ENCODE data around the gene EPHB2. TPM values are rescaled to one million over a fixed set of nuclear protein-coding genes. Genes with fewer than 3 reads are reported as not detected.

The EPHB2 gene
- total RNA-seq, 2 experiments from 2014 or later = 0.08 TPM; not detected in 1

DNA sequence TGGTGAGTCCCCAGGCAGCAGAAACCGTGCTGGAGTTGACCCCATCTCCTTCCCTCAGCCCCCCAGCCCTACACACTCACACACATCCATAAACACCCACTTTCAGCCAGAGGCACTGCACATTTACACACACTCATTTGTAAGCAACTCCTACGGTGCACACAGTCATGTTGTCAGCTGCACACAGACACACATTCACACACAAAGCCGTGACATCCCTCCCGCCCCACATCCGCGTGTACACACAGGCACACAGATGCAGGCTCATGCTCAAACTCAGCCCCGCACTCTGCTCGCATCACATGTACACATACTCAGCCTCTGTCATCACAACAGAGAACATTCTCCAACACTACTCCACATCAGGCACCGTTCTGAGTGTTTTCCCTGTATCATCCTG, 214.5 kb downstream of the EPHB2 start:
- Mint-ChIP-seq H3K9me3 (no peaks in the 10 kb centered on the region), H3K36me3 (ENCODE audit: low read depth) (no peaks in the 10 kb centered on the region), H3K4me1 (ENCODE audit: low read depth) (no peaks in the 10 kb centered on the region), H3K27me3 (peaks cover 38% of the 10 kb centered on the region), H3K27ac (no peak overlapping the region), H3K4me3 (no peak overlapping the region)
- ATAC-seq (ENCODE audit: poor library complexity) = no peak
- intact Hi-C loops (cut with DNase I, micrococcal nuclease) = no loop called here
- H3K4me3 ChIP-seq (ENCODE audit: low read length) = no peak overlapping the region
- TF ChIP-seq, protein P1, sequence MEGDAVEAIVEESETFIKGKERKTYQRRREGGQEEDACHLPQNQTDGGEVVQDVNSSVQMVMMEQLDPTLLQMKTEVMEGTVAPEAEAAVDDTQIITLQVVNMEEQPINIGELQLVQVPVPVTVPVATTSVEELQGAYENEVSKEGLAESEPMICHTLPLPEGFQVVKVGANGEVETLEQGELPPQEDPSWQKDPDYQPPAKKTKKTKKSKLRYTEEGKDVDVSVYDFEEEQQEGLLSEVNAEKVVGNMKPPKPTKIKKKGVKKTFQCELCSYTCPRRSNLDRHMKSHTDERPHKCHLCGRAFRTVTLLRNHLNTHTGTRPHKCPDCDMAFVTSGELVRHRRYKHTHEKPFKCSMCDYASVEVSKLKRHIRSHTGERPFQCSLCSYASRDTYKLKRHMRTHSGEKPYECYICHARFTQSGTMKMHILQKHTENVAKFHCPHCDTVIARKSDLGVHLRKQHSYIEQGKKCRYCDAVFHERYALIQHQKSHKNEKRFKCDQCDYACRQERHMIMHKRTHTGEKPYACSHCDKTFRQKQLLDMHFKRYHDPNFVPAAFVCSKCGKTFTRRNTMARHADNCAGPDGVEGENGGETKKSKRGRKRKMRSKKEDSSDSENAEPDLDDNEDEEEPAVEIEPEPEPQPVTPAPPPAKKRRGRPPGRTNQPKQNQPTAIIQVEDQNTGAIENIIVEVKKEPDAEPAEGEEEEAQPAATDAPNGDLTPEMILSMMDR (IDR thresholded peaks at IDR 0.05) = no peak
- no peak overlapping the region for H3K27ac ChIP-seq (ENCODE audit: low read depth in 1 of 2, low read length in 2 of 2)
- POLR2A ChIA-PET = interaction anchor here (0.7 kb wide), 1 partner anchor 48 kb away, joined by 3 read pairs; no protein-coding TSS in a partner anchor
- H3K36me3 ChIP-seq (ENCODE audit: insufficient read depth, low read length) = no peaks in the 10 kb centered on the region
- no peak for DNase-seq
- H3K27me3 ChIP-seq (ENCODE audit: control insufficient read depth in 1 of 2, insufficient read depth in 2 of 2, low read length in 2 of 2) = peaks cover 0 to 3% of the 10 kb centered on the region in 2 experiments
- H3K4me1 ChIP-seq (ENCODE audit: insufficient read depth, low read length) = no peaks in the 10 kb centered on the region
- CTCF ChIA-PET = no interaction called here
- H3K9me3 ChIP-seq (ENCODE audit: control insufficient read depth in 1 of 2, insufficient read depth in 1 of 2, low read length in 2 of 2) = peaks cover 0 to 4% of the 10 kb centered on the region in 2 experiments

DNA sequence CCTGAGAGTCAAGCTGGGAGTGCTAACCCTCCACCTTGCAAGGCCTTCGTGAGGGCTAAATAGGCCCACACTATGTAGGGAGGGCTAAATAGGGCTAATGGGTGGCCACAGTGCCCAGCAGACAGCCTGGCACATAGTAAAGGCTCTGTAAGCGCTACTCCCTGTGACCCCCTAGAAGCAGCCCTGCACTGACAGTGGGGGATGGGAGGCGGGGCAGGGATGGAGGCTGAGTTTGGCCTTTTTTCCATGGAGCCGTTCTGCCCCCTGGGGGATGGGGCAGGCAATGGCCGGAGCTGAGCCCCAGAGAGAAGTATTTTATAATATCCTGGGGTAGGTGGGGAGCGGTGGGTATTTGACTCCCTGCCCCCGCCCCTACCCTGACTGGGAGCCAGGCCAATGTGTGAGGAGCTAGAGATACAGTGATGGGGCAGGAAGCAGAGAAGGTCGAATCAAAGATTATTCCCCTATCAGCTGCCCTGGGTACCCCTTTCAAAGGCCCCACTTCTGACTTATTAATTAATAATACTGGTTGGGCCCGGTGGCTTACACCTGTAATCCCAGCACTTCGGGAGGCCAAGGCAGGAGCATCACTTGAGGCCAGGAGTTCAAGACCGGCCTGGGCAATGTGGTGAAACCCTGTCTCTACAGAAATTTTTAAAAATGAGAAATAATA, 219.7 kb downstream of the EPHB2 start:
- Histone ChIP-seq H3K9me3 (ENCODE audit: control insufficient read depth in 1 of 2, insufficient read depth in 1 of 2, low read length in 2 of 2) (peaks cover 0 to 4% of the 10 kb centered on the region in 2 experiments), H3K27ac (ENCODE audit: low read depth in 1 of 2, low read length in 2 of 2) (no peak overlapping the region), H3K27me3 (ENCODE audit: control insufficient read depth in 1 of 2, insufficient read depth in 2 of 2, low read length in 2 of 2) (peaks cover 0 to 3% of the 10 kb centered on the region in 2 experiments), H3K4me3 (ENCODE audit: low read length) (no peak overlapping the region), H3K36me3 (ENCODE audit: insufficient read depth, low read length) (no peaks in the 10 kb centered on the region), H3K4me1 (ENCODE audit: insufficient read depth, low read length) (no peaks in the 10 kb centered on the region)
- Mint-ChIP-seq H3K4me3 (no peak overlapping the region), H3K9me3 (no peaks in the 10 kb centered on the region), H3K27ac (no peak overlapping the region), H3K36me3 (ENCODE audit: low read depth) (no peaks in the 10 kb centered on the region), H3K4me1 (ENCODE audit: low read depth) (no peaks in the 10 kb centered on the region), H3K27me3 (peaks cover 29% of the 10 kb centered on the region)
- ATAC-seq (ENCODE audit: poor library complexity) (no peak), DNase-seq (peak in 4 of 14 experiments; percentile 3 to 30 (median 14))
- CTCF ChIA-PET = interaction anchor here (1.7 kb wide), 1 partner anchor 226 kb away, joined by 5 read pairs; no protein-coding TSS in a partner anchor
- TF ChIP-seq, protein P1 (IDR thresholded peaks at IDR 0.05) = no peak
- POLR2A ChIA-PET = no interaction called here
- intact Hi-C loops (cut with DNase I, micrococcal nuclease) = no loop called here

DNA sequence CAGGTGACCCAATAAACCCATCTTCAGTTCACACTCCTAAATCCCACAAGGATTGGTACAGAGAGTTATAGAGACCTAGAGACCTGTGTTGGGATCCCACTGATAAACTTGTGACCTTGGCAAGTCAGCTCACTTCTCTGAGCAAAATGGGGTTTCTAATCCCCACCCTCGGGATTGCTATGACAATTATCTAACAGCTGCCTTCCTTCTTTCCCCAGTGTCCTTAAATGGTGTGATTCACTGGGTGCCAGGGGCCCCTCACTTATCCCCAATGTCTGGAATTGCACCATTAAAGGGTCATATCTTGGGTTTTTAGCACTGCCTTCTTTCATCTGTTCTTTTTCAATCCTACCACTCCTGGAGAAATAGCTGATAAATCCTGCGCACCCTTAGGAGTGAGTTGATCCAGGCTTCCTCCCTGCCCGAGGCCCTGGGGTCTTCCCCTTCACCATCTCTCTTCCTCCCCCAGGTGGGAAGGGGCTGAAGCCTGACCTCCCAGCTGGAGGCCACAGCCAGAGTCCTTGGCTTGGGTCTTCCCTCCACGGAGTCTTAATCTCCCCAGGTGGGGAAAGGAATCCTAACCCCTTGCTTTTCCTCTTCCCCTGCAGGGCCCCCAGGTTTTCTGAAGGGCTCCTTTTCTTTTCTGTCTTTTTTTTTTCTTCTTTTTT, 222.3 kb downstream of the EPHB2 start:
- Mint-ChIP-seq H3K4me1 (ENCODE audit: low read depth) (no peaks in the 10 kb centered on the region), H3K4me3 (no peak overlapping the region), H3K9me3 (no peaks in the 10 kb centered on the region), H3K36me3 (ENCODE audit: low read depth) (no peaks in the 10 kb centered on the region), H3K27me3 (peaks cover 19% of the 10 kb centered on the region), H3K27ac (no peak overlapping the region)
- ChIA-PET POLR2A (no interaction called here), CTCF (no interaction called here)
- ATAC-seq (ENCODE audit: poor library complexity) (no peak), DNase-seq (no peak)
- intact Hi-C loops (cut with DNase I, micrococcal nuclease) = no loop called here
- peaks cover 0 to 4% of the 10 kb centered on the region in 2 experiments for H3K9me3 ChIP-seq (ENCODE audit: control insufficient read depth in 1 of 2, insufficient read depth in 1 of 2, low read length in 2 of 2)
- no peak overlapping the region for H3K4me3 ChIP-seq (ENCODE audit: low read length)
- no peaks in the 10 kb centered on the region for H3K4me1 ChIP-seq (ENCODE audit: insufficient read depth, low read length)
- no peaks in the 10 kb centered on the region for H3K36me3 ChIP-seq (ENCODE audit: insufficient read depth, low read length)
- H3K27ac ChIP-seq (ENCODE audit: low read depth in 1 of 2, low read length in 2 of 2) = no peak overlapping the region
- TF ChIP-seq, protein P1 (IDR thresholded peaks at IDR 0.05) = no peak
- H3K27me3 ChIP-seq (ENCODE audit: control insufficient read depth in 1 of 2, insufficient read depth in 2 of 2, low read length in 2 of 2) = peaks cover 0 to 3% of the 10 kb centered on the region in 2 experiments
